Neuronal stem cell (in vitro differentiated cells): Measurements from ENCODE around the gene LPGAT1.

ENCODE experiments used
- DNase-seq: peaks from one replicate; pipeline ENCODE4 v3.0.0-alpha.2; 2013; ENCODE audit warnings: low spot score
- H2AFZ ChIP-seq: one replicate; pipeline ENCODE4 v1.6.1; 2013; ENCODE audit warnings: mild to moderate bottlenecking, low read length, inconsistent platforms
- H2AK5ac ChIP-seq: 2 replicates; pipeline ENCODE4 v1.6.1; 2013; ENCODE audit warnings: low read depth, mild to moderate bottlenecking, inconsistent platforms, low read length, moderate library complexity, mixed read lengths
- H2BK120ac ChIP-seq: 2 replicates; pipeline ENCODE4 v1.6.1; 2013; ENCODE audit warnings: low read depth, mild to moderate bottlenecking, inconsistent platforms, low read length, moderate library complexity, mixed read lengths
- H2BK12ac ChIP-seq: one replicate; pipeline ENCODE4 v1.6.1; 2013; ENCODE audit warnings: low read length, inconsistent platforms
- H2BK15ac ChIP-seq: 2 replicates; pipeline ENCODE4 v1.6.1; 2013; ENCODE audit warnings: mild to moderate bottlenecking, low read length, inconsistent platforms, mixed read lengths
- H2BK5ac ChIP-seq: one replicate; pipeline ENCODE4 v1.6.1; 2013; ENCODE audit warnings: inconsistent platforms, mild to moderate bottlenecking, low read length, moderate library complexity
- H3K14ac ChIP-seq: one replicate; pipeline ENCODE4 v1.6.1; 2013; ENCODE audit warnings: low read length, inconsistent platforms
- H3K18ac ChIP-seq: 2 replicates; pipeline ENCODE4 v1.6.1; 2013; ENCODE audit warnings: low read length, inconsistent platforms
- H3K23ac ChIP-seq: 2 replicates; pipeline ENCODE4 v1.6.1; 2013; ENCODE audit warnings: low read depth, mild to moderate bottlenecking, mixed read lengths, low read length, inconsistent platforms; ENCODE audit not compliant: poor library complexity
- H3K27ac ChIP-seq: replicated peaks from 3 replicates; pipeline ENCODE4 v1.5.1; 2013; ENCODE audit warnings: low read length, inconsistent platforms
- H3K27me3 ChIP-seq, 3 experiments: 2 replicates each; pipeline ENCODE4 v1.6.1; 2013; ENCODE audit warnings: low read length in 3 of 3, mild to moderate bottlenecking in 2 of 3, inconsistent platforms in 1 of 3, low read depth in 1 of 3, mixed read lengths in 1 of 3, moderate library complexity in 1 of 3; ENCODE audit not compliant: control insufficient read depth in 3 of 3, insufficient read depth in 3 of 3
- H3K36me3 ChIP-seq, 2 donors: replicated peaks in 1 of 2; 2 replicates each; pipeline ENCODE4 v1.6.1; 2013; ENCODE audit warnings: low read length in 2 of 2; ENCODE audit not compliant: control insufficient read depth in 2 of 2, insufficient read depth in 2 of 2
- H3K4ac ChIP-seq: 2 replicates; pipeline ENCODE4 v1.6.1; 2013; ENCODE audit warnings: inconsistent platforms, mild to moderate bottlenecking, low read length, moderate library complexity
- H3K4me1 ChIP-seq, 2 donors: 1 replicate in 1 of 2; 2 replicates in 1 of 2; pipeline ENCODE4 v1.6.1; 2013; ENCODE audit warnings: low read length in 2 of 2, low read depth in 1 of 2; ENCODE audit not compliant: control insufficient read depth in 2 of 2, insufficient read depth in 1 of 2
- H3K4me2 ChIP-seq: one replicate; pipeline ENCODE4 v1.6.1; 2013; ENCODE audit warnings: mild to moderate bottlenecking, low read length, inconsistent platforms; ENCODE audit not compliant: insufficient read depth, poor library complexity, severe bottlenecking
- H3K4me3 ChIP-seq, 2 donors: 2 replicates each; pipeline ENCODE4 v1.5.1; 2013; ENCODE audit warnings: low read length in 2 of 2, mild to moderate bottlenecking in 2 of 2, inconsistent platforms in 1 of 2, moderate library complexity in 1 of 2
- H3K79me1 ChIP-seq: one replicate; pipeline ENCODE4 v1.6.1; 2013; ENCODE audit warnings: low read depth, mild to moderate bottlenecking, inconsistent platforms, low read length, moderate library complexity
- H3K9ac ChIP-seq: one replicate; pipeline ENCODE4 v1.6.1; 2013; ENCODE audit warnings: mild to moderate bottlenecking, low read depth, low read length, inconsistent platforms; ENCODE audit not compliant: poor library complexity
- H3K9me3 ChIP-seq, 2 donors: replicated peaks in 1 of 2; 2 replicates each; pipeline versions ENCODE3 to v1.6.1; 2013; ENCODE audit warnings: low read length in 2 of 2, mild to moderate bottlenecking in 2 of 2, inconsistent platforms in 1 of 2, low read depth in 1 of 2, mixed read lengths in 1 of 2, moderate library complexity in 1 of 2; ENCODE audit not compliant: control insufficient read depth in 2 of 2, insufficient read depth in 1 of 2
- H4K8ac ChIP-seq: one replicate; pipeline ENCODE4 v1.6.1; 2013; ENCODE audit warnings: low read depth, mild to moderate bottlenecking, inconsistent platforms, low read length, moderate library complexity
- H4K91ac ChIP-seq: one replicate; pipeline ENCODE4 v1.6.1; 2013; ENCODE audit warnings: low read length, low read depth, mild to moderate bottlenecking, inconsistent platforms; ENCODE audit not compliant: poor library complexity
- whole genome bisulfite sequencing, 2 donors: extraction: QIAGEN DNeasy Blood & Tissue Kit; methylation state at CpG; one replicate each; pipeline ENCODE4 v1.1.7; 2013; ENCODE audit warnings: missing lambda C conversion rate in 2 of 2, mixed read lengths in 1 of 2; ENCODE audit not compliant: insufficient read length in 2 of 2, insufficient replicate concordance in 1 of 2; ENCODE audit errors: extremely low coverage in 2 of 2; 5-methylcytosine and 5-hydroxymethylcytosine counted together

LPGAT1 gene

DNA sequence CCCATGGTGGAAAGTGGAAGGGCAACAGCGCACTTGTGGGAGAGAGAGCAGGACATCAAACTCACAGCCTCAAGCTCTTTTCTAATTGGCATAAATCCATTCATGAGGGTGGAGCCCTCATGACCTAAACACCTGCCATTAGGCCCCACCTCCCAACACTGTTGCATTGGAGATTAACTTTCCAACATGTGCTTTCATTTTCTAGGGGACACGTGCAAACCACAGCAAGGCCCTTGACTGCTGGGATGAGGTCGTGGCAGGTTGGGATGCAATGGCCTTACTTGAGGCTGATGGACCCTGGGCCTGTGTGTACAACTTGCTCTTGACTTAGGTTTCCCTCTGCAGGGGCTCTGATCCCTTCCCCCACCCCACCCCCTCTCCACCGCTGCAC lies 119.3 kb downstream of the LPGAT1 start:
- no peak overlapping the region for H2BK120ac ChIP-seq
- H2AK5ac ChIP-seq, result no peak overlapping the region
- no peaks in the 10 kb centered on the region for H3K36me3 ChIP-seq
- no peak overlapping the region for H2BK12ac ChIP-seq
- no peaks in the 10 kb centered on the region for H3K27me3 ChIP-seq
- no peaks in the 10 kb centered on the region for H3K79me1 ChIP-seq
- no peak overlapping the region for H3K27ac ChIP-seq
- H3K23ac ChIP-seq, result peak overlapping the region; percentile 65
- H2AFZ ChIP-seq, result no peak overlapping the region
- no peaks in the 10 kb centered on the region for H3K9me3 ChIP-seq
- no peak overlapping the region for H2BK15ac ChIP-seq
- no peaks in the 10 kb centered on the region for H3K4me1 ChIP-seq
- H4K8ac ChIP-seq, result no peak overlapping the region
- H3K4ac ChIP-seq, result no peak overlapping the region
- H3K4me2 ChIP-seq, result no peak overlapping the region
- H2BK5ac ChIP-seq, result no peak overlapping the region
- H3K4me3 ChIP-seq, result no peak overlapping the region
- H4K91ac ChIP-seq, result no peak overlapping the region
- no peak overlapping the region for H3K9ac ChIP-seq
- no peak for DNase-seq
- no CpG with 5 or more reads among the region's 4 CpGs for WGBS, 2 donors
- H3K14ac ChIP-seq, result no peak overlapping the region
- no peak overlapping the region for H3K18ac ChIP-seq

GRCh38 chr1:211710566-211711314 lies 119.8 kb downstream of the LPGAT1 start:
- no peak overlapping the region for H3K9ac ChIP-seq
- no peaks in the 10 kb centered on the region for H3K79me1 ChIP-seq
- H3K4ac ChIP-seq, result no peak overlapping the region
- no peak overlapping the region for H2AK5ac ChIP-seq
- no peak overlapping the region for H3K18ac ChIP-seq
- H2BK120ac ChIP-seq, result no peak overlapping the region
- H4K91ac ChIP-seq, result no peak overlapping the region
- no peaks in the 10 kb centered on the region for H3K9me3 ChIP-seq
- no peak overlapping the region for H3K27ac ChIP-seq
- no peak overlapping the region for H3K14ac ChIP-seq
- no peaks in the 10 kb centered on the region for H3K4me1 ChIP-seq
- no peak for DNase-seq
- H2AFZ ChIP-seq, result no peak overlapping the region
- no peaks in the 10 kb centered on the region for H3K36me3 ChIP-seq
- no peak overlapping the region for H2BK5ac ChIP-seq
- H3K4me3 ChIP-seq, result no peak overlapping the region
- no CpG with 5 or more reads among the region's 6 CpGs for WGBS, 2 donors
- H4K8ac ChIP-seq, result no peak overlapping the region
- H3K23ac ChIP-seq, result no peak overlapping the region
- no peak overlapping the region for H2BK12ac ChIP-seq
- peaks cover 0 to 3% (median 0%) of the 10 kb centered on the region in 3 experiments for H3K27me3 ChIP-seq
- no peak overlapping the region for H3K4me2 ChIP-seq
- H2BK15ac ChIP-seq, result no peak overlapping the region

DNA sequence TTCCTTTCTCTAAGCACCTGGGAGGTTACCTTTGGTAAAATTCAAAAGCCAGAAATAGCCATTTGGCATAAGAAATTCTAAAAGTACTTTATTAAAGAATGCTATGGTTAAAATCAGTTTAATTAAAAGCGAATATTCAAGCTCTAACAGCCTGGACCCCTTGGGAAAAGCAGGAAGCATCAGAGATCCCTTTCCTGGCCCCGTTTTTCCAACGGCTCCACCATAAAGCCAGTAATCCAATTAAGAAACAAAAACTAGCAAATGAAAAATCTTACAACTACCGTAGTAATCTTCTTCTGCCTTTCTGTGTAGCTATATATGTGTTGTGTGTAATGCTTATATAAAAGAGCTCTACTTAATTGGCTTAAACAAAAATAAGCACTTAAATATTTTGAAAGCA lies 121.6 kb downstream of the LPGAT1 start:
- WGBS, 2 donors, result no CpG with 5 or more reads among the region's 4 CpGs
- no peaks in the 10 kb centered on the region for H3K79me1 ChIP-seq
- DNase-seq, result no peak

GRCh38 chr1:211708006-211708405 lies 122.6 kb downstream of the LPGAT1 start:
- Histone ChIP-seq H3K4me2 (no peak overlapping the region), H3K23ac (no peak overlapping the region), H2BK15ac (no peak overlapping the region), H3K9ac (no peak overlapping the region), H3K36me3 (no peaks in the 10 kb centered on the region), H2AFZ (no peak overlapping the region), H4K8ac (no peak overlapping the region), H3K18ac (no peak overlapping the region), H2AK5ac (no peak overlapping the region), H3K4me1 (no peaks in the 10 kb centered on the region), H3K79me1 (no peaks in the 10 kb centered on the region), H3K14ac (no peak overlapping the region), H3K4ac (no peak overlapping the region), H2BK5ac (no peak overlapping the region), H2BK12ac (no peak overlapping the region), H2BK120ac (no peak overlapping the region), H3K9me3 (no peaks in the 10 kb centered on the region), H4K91ac (no peak overlapping the region), H3K27ac (no peak overlapping the region), H3K27me3 (peaks cover 0 to 20% (median 0%) of the 10 kb centered on the region in 3 experiments), H3K4me3 (no peak overlapping the region)
- no peak for DNase-seq
- WGBS, 2 donors, result no CpG with 5 or more reads among the region's 6 CpGs

More for the DNA sequence above, 121.6 kb downstream of the LPGAT1 start:
- no peak overlapping the region for H2BK12ac ChIP-seq
- no peak overlapping the region for H2AK5ac ChIP-seq
- H2BK120ac ChIP-seq, result no peak overlapping the region
- H3K36me3 ChIP-seq, result no peaks in the 10 kb centered on the region
- no peak overlapping the region for H3K18ac ChIP-seq
- no peaks in the 10 kb centered on the region for H3K4me1 ChIP-seq
- peaks cover 0 to 12% (median 0%) of the 10 kb centered on the region in 3 experiments for H3K27me3 ChIP-seq
- no peaks in the 10 kb centered on the region for H3K9me3 ChIP-seq
- no peak overlapping the region for H2BK5ac ChIP-seq
- H3K4me2 ChIP-seq, result no peak overlapping the region
- H2BK15ac ChIP-seq, result no peak overlapping the region
- no peak overlapping the region for H3K27ac ChIP-seq
- no peak overlapping the region for H3K4ac ChIP-seq
- no peak overlapping the region for H3K4me3 ChIP-seq
- no peak overlapping the region for H4K8ac ChIP-seq
- no peak overlapping the region for H3K9ac ChIP-seq
- no peak overlapping the region for H3K23ac ChIP-seq
- H3K14ac ChIP-seq, result no peak overlapping the region
- H2AFZ ChIP-seq, result no peak overlapping the region
- no peak overlapping the region for H4K91ac ChIP-seq
